BJ (cell line): ENCODE results near the gene PLD4. TPM values are rescaled to one million over a fixed set of nuclear protein-coding genes. Genes with fewer than 3 reads are reported as not detected.

Experiments used
- CTCF ChIA-PET: fragments of 350-600 bp; formaldehyde crosslinking; extraction: SDS; loops from one replicate; lab custom pipeline; 2021; ENCODE audit warnings: antibody characterized with exemption, inconsistent platforms; lab: Yijun Ruan, JAX
- POLR2A ChIA-PET: fragments of 300-600 bp; sonication (Branson Sonifier 250); formaldehyde crosslinking; extraction: SDS; loops from one replicate; lab custom pipeline; 2021; ENCODE audit warnings: antibody characterized with exemption; lab: Charles Lee
- DNase-seq: peaks from one replicate; pipeline ENCODE4 v3.0.0-alpha.2; 2011; ENCODE audit warnings: low read depth
- H3K27me3 ChIP-seq: 2 replicates; pipeline ENCODE4 v1.6.0; 2011; ENCODE audit warnings: low read length; ENCODE audit not compliant: control insufficient read depth, insufficient read depth
- H3K36me3 ChIP-seq: 2 replicates; pipeline ENCODE4 v1.5.1; 2011; ENCODE audit warnings: low read length; ENCODE audit not compliant: control insufficient read depth, insufficient read depth
- H3K4me3 ChIP-seq: 2 replicates; pipeline ENCODE4 v1.5.1; 2011; ENCODE audit warnings: low read depth, mild to moderate bottlenecking, control low read depth, low read length
- polyA minus RNA-seq: library from RNA; depleted of rRNA, polyadenylated mRNA; stranded (reverse); fragments of >200 nt; gene quantifications from 2 replicates; pipeline ENCODE4 v1.2.3, GENCODE V29; 2011; rRNA and poly(A)+ RNA removed
- polyA plus RNA-seq: library from polyadenylated mRNA; depleted of rRNA; stranded (reverse); fragments of >200 nt; gene quantifications from 2 replicates; pipeline ENCODE4 v1.2.3, GENCODE V29; 2011; rRNA removed
- TF ChIP-seq, protein P1 (sequence below): IDR thresholded peaks from 2 replicates; pipeline ENCODE4 v1.5.1; 2011; ENCODE audit warnings: low read depth, mild to moderate bottlenecking, control low read depth, inconsistent platforms, low read length, moderate library complexity; ENCODE audit not compliant: insufficient read depth

Gene PLD4, protein sequence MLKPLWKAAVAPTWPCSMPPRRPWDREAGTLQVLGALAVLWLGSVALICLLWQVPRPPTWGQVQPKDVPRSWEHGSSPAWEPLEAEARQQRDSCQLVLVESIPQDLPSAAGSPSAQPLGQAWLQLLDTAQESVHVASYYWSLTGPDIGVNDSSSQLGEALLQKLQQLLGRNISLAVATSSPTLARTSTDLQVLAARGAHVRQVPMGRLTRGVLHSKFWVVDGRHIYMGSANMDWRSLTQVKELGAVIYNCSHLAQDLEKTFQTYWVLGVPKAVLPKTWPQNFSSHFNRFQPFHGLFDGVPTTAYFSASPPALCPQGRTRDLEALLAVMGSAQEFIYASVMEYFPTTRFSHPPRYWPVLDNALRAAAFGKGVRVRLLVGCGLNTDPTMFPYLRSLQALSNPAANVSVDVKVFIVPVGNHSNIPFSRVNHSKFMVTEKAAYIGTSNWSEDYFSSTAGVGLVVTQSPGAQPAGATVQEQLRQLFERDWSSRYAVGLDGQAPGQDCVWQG
- 0.02 and 0.05 TPM in 2 replicates for polyA plus RNA-seq
- polyA minus RNA-seq = 0.05 and 0.28 TPM in 2 replicates

GRCh38 chr14:104924421-104925213, at the start of gene PLD4:
Gene PLD4, plus strand, starts transcription at chr14:104924879. Its CDS starts 2,262 bp downstream, at chr14:104927141.
- ChIA-PET POLR2A (no interaction called here), CTCF (interaction anchor here (0.8 to 2.9 kb wide), 2 partner anchors 50 to 121 kb away, joined by 3 to 10 read pairs; no protein-coding TSS in a partner anchor)
- DNase-seq = no peak

DNA sequence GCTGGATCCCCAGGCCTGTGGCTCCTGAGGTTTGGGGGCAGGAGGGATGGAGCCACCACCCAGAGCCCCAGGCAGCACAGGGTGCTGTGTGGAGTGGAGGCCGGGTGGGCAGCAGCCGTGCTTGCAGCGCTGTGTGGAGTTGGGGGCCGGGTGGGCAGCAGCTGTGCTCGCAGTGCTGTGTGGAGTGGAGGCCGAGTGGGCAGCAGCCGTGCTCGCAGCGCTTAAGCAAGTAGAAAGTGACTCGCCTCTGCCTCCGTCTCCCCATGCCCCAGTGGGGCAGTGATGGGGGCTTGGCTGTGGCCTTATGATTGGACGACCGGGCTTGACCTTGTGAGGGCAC, 49.3 kb upstream of the PLD4 start:
- Histone ChIP-seq H3K4me3 (no peak overlapping the region), H3K27me3 (no peaks in the 10 kb centered on the region), H3K36me3 (peaks cover 15% of the 10 kb centered on the region)
- TF ChIP-seq, protein P1, sequence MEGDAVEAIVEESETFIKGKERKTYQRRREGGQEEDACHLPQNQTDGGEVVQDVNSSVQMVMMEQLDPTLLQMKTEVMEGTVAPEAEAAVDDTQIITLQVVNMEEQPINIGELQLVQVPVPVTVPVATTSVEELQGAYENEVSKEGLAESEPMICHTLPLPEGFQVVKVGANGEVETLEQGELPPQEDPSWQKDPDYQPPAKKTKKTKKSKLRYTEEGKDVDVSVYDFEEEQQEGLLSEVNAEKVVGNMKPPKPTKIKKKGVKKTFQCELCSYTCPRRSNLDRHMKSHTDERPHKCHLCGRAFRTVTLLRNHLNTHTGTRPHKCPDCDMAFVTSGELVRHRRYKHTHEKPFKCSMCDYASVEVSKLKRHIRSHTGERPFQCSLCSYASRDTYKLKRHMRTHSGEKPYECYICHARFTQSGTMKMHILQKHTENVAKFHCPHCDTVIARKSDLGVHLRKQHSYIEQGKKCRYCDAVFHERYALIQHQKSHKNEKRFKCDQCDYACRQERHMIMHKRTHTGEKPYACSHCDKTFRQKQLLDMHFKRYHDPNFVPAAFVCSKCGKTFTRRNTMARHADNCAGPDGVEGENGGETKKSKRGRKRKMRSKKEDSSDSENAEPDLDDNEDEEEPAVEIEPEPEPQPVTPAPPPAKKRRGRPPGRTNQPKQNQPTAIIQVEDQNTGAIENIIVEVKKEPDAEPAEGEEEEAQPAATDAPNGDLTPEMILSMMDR = no peak
- POLR2A ChIA-PET = no interaction called here
- DNase-seq = no peak
- CTCF ChIA-PET = no interaction called here

More at GRCh38 chr14:104924421-104925213, at the start of gene PLD4:
- no peaks in the 10 kb centered on the region for H3K36me3 ChIP-seq
- H3K27me3 ChIP-seq = 0 out of 2 replicates have a peak, but pooled peaks cover 2% of the 10 kb centered on the region
- TF ChIP-seq, protein P1 = no peak
- no peak within 1 kb of the TSS for H3K4me3 ChIP-seq

DNA sequence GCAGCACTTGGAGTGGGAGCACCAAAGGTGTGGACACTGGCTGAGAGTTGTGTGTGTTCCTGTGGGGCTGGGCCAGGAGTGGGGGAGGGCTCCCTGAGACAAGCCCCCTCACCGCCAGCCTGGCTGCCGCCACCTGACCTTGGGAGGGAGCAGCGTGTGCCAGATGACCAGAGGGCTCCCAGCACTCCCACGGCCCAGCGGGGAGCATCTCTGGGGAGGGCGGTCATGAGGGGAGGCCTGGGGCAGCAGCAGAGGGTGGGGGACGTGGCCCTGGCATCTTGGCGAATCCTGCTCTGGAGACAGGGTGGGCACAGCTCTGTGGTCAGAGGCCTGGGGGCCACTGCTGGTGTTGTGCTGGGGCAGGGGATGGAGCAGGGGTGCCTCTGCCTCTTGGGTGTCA, 48.9 kb upstream of the PLD4 start:
- peaks cover 17% of the 10 kb centered on the region for H3K36me3 ChIP-seq
- H3K27me3 ChIP-seq = no peaks in the 10 kb centered on the region
- TF ChIP-seq, protein P1 = no peak
- ChIA-PET POLR2A (no interaction called here), CTCF (no interaction called here)
- H3K4me3 ChIP-seq = no peak overlapping the region
- DNase-seq = no peak

- peaks cover 19% of the 10 kb centered on the region for H3K36me3 ChIP-seq
- no peak for DNase-seq
- H3K4me3 ChIP-seq = no peak overlapping the region
- ChIA-PET POLR2A (no interaction called here), CTCF (no interaction called here)
- no peaks in the 10 kb centered on the region for H3K27me3 ChIP-seq
- TF ChIP-seq, protein P1 = no peak
Observed at GRCh38 chr14:104876251-104876699, 48.4 kb upstream of the PLD4 start.
